ENCODE data around the gene BLM.
A peak's percentile ranks its signal among the peaks of the same experiment; 100 is the strongest.

BLM gene

DNA sequence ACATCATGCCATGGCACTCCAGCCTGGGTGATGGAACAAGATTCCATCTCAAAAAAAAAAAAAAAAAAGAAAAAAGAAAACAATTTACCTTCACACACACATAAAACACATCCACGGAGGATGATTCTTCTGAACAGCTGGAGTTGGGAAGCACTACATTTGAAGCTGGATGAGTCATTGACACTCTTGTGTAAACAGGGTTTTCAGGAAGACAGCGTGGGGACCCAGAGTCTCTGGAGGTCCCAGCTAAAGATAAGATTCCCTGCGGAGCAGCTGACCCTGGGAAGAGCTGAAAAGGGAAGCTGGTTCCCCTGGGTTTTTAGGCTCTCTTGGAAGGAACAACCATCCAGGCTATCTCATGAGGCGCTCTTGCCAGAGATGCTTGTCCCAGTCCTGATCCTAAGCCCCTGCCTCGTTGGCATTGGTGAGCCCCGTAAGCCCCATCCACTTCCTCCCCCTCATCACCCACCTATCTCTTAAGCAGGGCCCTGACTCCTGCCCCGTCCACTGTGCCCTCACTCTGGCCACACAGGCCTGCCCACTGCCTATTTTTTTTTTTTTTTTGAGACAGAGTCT is 119.2 kb downstream of the BLM start:
- TF ChIP-seq, protein P1, sequence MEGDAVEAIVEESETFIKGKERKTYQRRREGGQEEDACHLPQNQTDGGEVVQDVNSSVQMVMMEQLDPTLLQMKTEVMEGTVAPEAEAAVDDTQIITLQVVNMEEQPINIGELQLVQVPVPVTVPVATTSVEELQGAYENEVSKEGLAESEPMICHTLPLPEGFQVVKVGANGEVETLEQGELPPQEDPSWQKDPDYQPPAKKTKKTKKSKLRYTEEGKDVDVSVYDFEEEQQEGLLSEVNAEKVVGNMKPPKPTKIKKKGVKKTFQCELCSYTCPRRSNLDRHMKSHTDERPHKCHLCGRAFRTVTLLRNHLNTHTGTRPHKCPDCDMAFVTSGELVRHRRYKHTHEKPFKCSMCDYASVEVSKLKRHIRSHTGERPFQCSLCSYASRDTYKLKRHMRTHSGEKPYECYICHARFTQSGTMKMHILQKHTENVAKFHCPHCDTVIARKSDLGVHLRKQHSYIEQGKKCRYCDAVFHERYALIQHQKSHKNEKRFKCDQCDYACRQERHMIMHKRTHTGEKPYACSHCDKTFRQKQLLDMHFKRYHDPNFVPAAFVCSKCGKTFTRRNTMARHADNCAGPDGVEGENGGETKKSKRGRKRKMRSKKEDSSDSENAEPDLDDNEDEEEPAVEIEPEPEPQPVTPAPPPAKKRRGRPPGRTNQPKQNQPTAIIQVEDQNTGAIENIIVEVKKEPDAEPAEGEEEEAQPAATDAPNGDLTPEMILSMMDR (conservative IDR thresholded peaks at IDR 0.05) = no peak
- no peak overlapping the region for H3K27ac ChIP-seq

GRCh38 chr15:90837094-90837493 is 119.9 kb downstream of the BLM start:
- H3K27ac ChIP-seq = no peak overlapping the region
- TF ChIP-seq, protein P1 (conservative IDR thresholded peaks at IDR 0.05) = no peak

DNA sequence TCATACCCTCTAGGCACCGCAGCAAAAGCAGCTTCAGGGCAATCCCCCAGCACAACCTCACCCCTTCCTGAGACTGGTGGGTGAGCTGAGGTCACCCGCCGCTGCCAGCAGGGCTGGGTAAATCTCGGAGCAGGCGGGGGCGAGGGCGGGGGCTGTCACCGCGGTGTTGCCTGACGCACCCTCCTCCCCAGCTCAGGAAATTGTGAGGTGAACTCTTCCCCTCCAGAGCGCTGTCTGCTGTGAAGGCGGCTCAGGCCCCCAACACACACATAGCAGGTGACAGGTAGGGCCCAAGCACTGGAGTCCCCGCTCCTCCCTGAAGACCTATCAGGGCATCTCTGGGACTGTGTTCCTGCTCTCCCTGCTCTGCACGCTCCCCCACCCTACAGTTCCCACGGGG is 121.0 kb downstream of the BLM start:
- TF ChIP-seq, protein P1 (conservative IDR thresholded peaks at IDR 0.05) = no peak
- H3K27ac ChIP-seq = no peak overlapping the region

- TF ChIP-seq, protein P1 (conservative IDR thresholded peaks at IDR 0.05) = no peak
- no peak overlapping the region for H3K27ac ChIP-seq
These were observed 121.4 kb downstream of the BLM start for GRCh38 chr15:90838544-90838943.

GRCh38 chr15:90839187-90840071 is 122.3 kb downstream of the BLM start:
- TF ChIP-seq, protein P1 (conservative IDR thresholded peaks at IDR 0.05) = no peak
- H3K27ac ChIP-seq = peak overlapping the region; percentile 28; the same call in 1 of the 2 replicates

GRCh38 chr15:90840157-90840855 is 123.2 kb downstream of the BLM start:
- H3K27ac ChIP-seq = peak overlapping the region; percentile 28; the same call in 1 of the 2 replicates

More at GRCh38 chr15:90840157-90840855, 123.2 kb downstream of the BLM start:
- TF ChIP-seq, protein P1 (conservative IDR thresholded peaks at IDR 0.05) = no peak

Measured in VCaP (cell line).